GM19452 (cell line): ENCODE measurements around the gene RPEL1.

Source experiments
- ATAC-seq: cut with Tn5 transposase; IDR thresholded peaks from one replicate; pipeline ENCODE4 v1.9.1; 2021; ENCODE audit not compliant: unreplicated experiment

Gene RPEL1

DNA sequence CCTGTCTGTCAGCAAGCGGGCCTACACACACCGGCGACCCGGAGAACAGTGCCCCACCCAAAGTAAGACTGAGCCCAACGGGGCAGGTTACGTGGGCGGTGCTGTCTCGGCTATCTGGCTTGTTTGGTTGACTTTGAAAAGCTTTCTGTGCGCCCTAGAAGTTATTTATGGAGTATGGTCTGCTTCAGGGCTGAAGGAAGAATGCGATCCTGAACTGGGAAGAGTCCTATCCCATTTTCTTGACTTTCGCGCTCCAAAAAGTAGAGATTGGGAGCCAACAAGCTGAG lies 32.8 kb downstream of the RPEL1 start:
- ATAC-seq = no peak

- ATAC-seq = no peak
Measured at GRCh38 chr10:103278862-103279298, 33.2 kb downstream of the RPEL1 start.

DNA sequence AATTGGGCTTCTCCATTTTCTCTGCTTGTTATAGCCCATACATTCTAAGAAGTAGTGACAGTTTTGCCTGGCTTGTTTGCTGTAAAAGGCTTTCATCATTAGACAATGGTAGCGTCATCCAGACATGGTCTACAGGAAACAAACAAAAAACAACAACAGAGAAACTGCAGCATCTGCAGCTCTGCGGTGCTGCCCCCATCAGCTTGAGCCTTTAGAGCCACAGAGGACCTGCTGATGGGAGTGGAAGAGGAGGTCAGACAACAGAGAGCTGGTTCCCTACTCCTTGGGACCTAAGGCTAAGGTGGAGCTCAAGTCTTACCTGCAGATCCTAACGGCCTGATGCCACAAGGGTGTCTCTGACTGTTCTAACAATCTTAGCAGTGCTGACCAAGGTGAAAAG lies 34.3 kb downstream of the RPEL1 start:
- ATAC-seq = no peak

GRCh38 chr10:103280506-103280905 lies 34.8 kb downstream of the RPEL1 start:
- ATAC-seq = no peak

DNA sequence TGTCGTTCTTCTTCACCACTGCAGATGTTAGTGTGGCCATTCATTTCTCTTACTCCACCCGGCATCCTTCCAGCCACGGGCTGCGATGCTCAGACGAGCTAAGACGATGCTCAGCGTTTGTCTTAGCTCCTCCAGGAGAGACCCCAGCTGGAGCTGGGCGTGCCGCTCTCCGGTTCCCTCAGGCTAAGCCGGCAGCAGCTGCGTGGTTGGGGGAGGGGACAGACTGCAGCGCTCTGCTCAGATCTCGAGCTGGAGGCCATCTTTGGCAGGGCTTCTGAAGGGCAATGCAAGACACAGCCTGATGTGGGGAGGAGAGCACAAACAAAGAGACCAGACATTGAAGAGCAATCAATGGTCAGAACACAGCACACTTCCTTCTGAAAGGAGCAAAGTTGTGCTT lies 36.1 kb downstream of the RPEL1 start:
- ATAC-seq = no peak

- no peak for ATAC-seq
Measured at GRCh38 chr10:103282961-103283360, 37.3 kb downstream of the RPEL1 start.

DNA sequence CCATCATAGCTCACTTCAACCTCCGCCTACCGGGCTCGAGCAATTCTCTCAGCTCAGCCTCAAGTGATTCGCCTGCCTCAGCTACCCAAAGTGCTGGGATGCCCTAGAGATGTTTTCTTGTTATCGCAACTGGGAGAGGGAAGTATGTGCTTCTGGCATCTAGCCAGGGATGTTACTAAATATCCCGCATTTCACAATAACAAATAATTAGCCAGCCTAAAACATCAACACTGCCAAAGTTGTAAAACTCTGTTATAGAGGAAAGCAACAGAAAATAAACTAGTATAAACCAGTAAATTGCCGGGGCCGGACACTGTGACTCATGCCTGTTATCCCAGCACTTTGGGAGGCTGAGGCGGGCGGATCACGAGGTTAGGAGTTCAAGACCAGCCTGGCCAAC lies 38.5 kb downstream of the RPEL1 start:
- ATAC-seq = no peak

- ATAC-seq = no peak
Measured at GRCh38 chr10:103287992-103288391, 42.3 kb downstream of the RPEL1 start.

GRCh38 chr10:103291588-103291987 lies 45.9 kb downstream of the RPEL1 start:
- ATAC-seq = no peak

DNA sequence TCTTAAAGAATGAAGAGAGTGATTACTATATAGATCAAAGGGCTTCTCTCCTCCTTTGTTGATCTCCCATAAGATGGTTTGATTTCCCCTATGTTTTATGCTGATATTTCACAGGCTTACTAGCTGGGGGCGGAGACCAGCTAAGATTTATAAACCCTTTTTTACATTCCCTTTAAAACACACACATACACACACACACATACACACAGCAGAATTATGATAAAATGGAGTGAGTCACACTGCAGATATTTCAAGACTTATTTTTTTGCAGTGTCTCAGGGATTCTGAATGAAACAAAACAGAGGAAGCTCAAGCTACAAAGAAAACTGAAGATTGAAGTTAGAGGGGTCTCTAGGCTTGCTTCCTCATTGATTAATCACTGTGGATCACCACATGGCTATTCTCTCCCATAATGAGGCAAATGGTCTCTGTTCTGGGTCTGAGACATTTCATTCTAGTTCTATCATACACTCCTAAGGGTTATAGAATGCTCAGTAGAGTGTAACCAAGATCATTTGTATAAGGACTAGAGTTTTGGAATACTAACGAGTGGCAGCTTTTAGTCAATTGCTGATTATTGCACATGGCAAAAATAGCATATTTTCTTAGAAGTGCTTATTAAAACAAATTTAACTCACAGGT lies 49.8 kb downstream of the RPEL1 start:
- no peak for ATAC-seq
